Ureter (tissue), 1 donor: ENCODE measurements around the gene GLA. TPM values are rescaled to one million over a fixed set of nuclear protein-coding genes. Genes with fewer than 3 reads are reported as not detected.

Experiments
- DNase-seq: peaks from one replicate; pipeline ENCODE4 v3.0.0-alpha.2; 2020; ENCODE audit warnings: low spot score
- total RNA-seq: library from RNA; stranded (reverse); gene quantifications from one replicate; pipeline ENCODE4 v1.2.4, GENCODE V29; 2023
- donor health status: DM: yes; HTN: yes; CAD: no.

GLA gene
- total RNA-seq, 1 donor from 2014 or later: 13.7 TPM

GRCh38 chrX:101397779-101398178, 9.9 kb downstream of the GLA start:
- no peak for DNase-seq

DNA sequence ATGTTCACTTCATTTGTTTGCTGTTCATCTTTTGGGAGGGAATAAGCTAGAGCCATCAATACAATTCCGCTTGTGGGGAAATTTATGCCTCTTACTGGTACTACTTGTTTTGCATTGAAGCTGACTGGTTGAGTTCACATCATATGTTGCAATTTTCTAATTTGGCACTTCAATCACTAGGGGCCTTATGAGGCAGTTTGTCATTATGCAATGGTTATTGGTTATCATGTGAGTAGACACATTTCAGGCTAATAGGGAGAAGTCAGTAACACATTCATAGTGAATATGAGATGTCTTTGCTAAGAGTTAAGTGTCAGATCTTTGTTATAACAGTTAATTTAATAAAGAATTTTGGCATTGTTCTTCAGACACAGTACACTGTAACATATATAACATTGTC, 11.9 kb downstream of the GLA start:
- DNase-seq: no peak

DNA sequence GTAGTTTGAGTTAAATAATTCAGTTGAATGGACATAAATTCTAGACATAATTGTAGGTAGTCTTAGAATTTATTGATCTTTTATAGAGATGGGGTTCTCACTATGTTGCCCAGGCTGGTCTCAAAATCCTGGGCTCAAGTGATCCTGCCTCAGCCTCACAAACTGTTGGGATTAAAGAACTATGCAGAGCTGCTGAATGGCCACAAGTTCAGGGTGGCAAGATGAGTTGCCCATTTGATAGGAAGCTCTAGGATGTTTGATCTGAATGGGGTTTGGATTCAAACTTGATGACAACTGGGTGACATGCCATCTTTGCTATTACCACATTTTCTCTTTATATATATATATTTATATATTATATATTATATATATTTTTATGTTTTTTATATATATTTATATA, 13.4 kb downstream of the GLA start:
- DNase-seq: no peak

DNA sequence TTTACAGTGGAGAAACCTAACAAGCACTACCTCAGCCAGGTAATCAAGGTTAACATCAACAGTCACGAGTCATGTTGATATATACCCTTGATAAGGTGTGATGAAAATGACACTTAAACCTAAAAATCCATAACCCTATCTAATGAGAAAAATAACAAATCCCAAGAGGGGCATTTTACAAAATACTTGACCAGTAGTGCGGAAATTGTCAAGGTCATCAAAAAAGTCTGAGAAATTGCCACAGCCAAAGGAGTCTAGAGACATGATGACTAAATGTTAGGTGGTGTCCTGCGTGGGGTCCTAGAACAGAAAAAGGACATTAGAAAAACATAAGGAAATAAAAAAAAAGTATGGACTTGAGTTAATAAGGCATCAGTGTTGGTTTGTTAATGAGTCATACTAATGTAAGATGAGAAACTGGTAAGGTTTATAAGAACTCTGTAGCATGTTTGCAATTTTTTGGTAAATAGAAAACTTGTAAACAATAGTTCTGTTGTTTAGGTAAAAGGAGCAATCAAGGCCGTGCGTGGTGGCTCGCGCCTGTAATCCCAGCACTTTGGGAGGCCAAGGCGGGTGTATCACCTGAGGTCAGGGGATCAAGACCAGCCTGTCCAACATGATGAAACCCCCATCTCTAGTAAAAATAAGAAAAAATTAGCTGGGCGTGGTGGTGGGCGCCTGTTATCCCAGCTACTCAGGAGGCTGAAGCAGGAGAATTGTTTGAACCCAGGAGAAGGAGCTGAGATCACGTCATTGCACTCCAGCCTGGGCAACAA, 14.0 kb downstream of the GLA start:
- DNase-seq: no peak

GRCh38 chrX:101391831-101392230, 15.9 kb downstream of the GLA start:
- no peak for DNase-seq

DNA sequence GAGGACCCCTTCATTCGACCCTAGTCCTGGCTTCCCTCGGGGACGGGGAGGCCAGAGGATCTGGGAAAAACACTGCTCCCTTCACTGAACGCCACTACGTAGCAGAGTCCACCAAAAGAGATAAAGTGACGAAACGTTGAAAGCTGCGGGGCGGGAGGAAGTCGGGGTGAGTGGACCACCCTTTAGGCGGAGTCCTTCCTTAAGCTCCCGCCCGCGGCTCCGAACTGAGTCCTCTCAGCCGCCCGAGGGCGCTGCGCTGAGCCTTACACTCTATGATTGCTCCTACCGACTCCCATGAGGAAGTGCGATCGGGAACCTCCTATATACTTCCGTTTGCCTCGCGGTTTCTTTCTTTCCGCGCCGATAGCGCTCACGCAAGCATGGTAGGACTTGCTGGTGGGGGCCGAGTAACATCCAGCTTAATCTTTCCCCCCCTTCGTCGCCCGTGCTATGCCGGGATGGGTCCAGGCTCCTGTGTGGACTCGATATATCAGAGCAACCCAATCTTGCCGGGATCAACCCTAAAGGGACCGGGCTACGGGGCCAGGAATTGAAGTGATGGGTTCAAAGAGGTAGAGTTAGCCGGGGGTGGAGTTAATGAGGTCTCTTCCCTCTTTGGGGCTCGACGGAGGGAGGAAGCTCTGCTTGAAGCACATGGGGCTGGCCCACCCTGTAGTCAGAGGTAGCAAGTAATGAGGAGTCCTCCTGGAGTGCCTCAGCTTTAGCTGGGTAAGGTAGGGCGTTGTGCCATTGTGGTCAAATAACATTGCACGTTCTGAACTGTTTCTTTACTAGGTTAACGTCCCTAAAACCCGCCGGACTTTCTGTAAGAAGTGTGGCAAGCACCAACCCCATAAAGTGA, 16.8 kb downstream of the GLA start, which contains the start of gene RPL36A:
Gene RPL36A, plus strand, starts transcription at position 348 of the 862 bp plus-strand sequence. Its CDS starts 33 bp downstream, at position 381.
- peak; percentile 86 for DNase-seq

GRCh38 chrX:101388604-101389003, 19.1 kb downstream of the GLA start:
- no peak for DNase-seq

GRCh38 chrX:101386542-101386885, 21.2 kb downstream of the GLA start:
- no peak for DNase-seq

- DNase-seq: no peak
These were observed 21.8 kb downstream of the GLA start, which contains the start of gene BTK for GRCh38 chrX:101385795-101386541. BTK (minus strand) TSS chrX:101386191; CDS start chrX:101375284, 10,907 bp downstream.

GRCh38 chrX:101385026-101385684, 22.6 kb downstream of the GLA start:
- DNase-seq: no peak

GRCh38 chrX:101383679-101384205, 24.0 kb downstream of the GLA start:
- DNase-seq: no peak

DNA sequence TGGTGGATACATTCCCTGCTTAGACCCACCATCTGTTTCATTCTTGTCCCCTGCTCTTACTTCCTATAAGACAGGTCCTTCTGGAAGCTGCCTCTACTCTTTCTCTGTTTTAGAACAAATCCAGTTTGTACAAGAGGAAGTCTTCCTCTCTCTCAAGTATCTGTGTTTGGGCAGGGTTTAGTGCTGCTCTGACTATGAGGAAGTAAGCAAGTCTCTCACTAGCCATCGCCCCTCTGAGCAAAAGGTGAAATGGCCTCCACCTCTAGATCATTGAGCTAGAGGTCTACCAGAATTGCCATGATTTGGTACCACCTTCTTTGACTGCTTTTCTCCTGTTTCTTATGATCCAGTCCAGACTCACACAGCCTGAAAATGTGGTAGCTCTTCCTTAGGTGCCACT, 30.2 kb downstream of the GLA start:
- DNase-seq: no peak

DNA sequence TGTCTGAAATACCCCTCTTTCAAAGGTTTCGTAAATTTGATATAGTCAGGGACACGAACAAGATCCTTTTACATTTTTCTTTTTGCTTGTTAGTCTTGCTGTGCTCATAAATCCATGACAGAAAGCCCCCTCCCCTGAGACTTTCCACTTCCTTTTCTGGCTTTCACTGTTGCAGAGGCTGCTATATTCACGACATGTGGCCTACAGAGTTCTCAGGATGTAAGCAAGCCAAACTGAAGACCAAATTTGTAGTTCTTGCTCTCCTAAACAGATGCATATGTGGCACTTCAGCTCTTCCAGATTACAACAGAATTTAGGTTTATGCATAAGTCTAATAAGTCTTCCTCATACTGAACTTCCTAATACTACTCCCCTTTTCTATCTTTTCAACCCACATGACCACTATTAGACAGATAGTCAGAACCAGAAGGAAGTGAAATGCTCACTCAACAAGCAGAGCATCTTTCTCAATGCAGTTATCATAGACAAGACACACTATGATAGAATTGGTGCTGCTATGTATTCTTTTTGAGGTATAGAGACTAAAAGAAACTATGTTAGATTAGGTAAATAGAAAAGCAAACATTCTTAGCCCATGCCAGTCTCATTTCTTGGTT, 36.7 kb downstream of the GLA start:
- DNase-seq: no peak

DNA sequence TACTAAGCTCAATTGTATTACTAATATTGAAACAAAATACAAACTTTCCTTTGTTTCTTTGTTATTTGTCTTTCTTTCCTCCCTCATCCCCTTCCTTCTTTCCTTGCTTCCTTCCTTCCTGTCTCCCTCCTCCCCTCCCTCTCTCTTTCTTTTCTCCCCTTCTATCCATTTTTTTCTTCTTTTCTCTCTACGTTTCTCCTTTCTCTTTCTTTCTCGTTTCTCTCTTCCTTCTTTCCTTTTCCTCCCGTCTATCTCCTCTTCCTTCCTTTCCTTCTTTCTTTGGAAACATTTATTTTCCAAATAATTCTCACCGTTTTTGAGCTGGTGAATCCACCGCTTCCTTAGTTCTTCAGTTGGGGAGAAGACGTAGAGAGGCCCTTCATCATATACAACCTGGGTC, 38.0 kb downstream of the GLA start:
- no peak for DNase-seq

DNA sequence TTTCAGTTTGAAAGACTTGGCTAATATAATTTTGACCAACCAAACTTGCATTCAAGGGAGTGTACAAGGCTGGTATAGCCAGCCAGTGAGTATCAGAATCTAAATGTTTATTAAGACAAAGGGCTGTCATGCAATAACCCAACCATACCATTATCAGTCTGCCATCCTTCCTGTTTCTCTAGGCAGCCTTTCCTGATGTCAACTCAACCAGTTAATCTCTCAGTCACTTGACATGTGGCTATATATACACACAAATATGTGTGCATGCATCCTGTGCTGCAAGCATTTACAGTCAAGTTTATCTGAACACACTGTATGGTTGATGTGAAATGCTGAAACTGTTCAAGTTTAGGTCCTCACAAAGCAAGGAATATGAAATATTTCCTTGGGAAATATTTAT, 38.9 kb downstream of the GLA start:
- no peak for DNase-seq

DNA sequence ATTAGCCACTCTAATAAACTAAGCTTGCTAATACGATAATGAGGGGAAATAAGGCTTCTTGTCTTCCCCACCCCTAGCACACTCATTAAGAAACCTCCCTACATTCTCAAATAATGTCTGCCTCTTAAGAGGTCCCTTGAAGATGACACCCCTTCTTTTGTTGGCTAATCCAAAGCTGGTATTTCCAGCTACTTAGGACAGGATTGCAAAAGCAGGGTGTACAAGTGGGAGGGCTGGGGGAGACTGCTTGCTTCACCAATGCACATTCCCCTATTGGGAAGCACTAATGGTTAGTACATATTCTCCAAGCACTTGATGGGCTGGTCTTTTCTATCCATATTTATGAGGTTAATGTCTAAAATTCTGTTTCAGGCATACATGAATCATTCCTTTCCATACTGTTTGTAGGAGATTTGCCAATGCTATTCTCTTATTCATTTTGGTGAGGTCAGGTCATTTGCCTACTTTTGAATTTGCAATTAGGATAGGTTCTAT, 42.4 kb downstream of the GLA start:
- DNase-seq: no peak

DNA sequence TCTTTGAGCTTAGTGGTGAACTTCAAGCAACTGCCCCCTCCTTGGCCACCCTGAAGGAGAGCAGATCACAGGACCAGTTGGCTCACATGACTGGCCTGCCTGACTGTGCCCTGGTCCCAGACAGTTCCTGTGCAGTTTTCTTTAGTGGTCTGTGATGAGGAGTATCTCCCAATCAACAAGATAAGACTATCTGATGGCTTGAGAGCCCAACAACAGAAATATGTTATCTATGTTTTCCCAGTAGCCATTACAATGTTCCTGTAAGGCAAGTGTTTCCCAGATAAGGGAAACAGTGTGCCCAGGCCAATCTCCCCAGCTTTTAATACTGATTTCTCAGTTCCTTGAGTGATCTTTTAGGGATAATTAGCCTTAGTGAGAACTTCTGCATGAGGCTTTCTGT, 45.0 kb downstream of the GLA start:
- no peak for DNase-seq

- no peak for DNase-seq
These were observed 45.6 kb downstream of the GLA start for GRCh38 chrX:101362116-101362515.

DNA sequence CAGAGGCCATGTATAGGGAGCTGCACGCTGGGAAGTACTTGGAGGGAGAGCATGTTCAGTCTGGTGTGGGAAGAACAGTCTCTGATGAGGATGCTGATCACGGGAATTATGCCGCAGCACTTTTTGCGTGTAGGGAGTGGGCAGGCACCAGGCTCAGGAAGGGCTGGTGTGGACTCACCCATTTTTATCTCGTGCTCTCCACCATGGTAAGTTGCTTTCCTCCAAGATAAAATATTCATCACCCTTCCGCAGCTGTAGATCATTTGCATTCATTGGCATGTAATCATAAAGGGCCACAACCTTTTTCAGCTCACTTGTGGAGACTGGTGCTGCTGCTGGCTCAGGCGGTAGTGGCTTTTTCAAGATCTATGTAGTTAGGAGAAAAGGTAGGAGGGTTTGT, 47.3 kb downstream of the GLA start:
- DNase-seq: no peak

- no peak for DNase-seq
These were observed 47.8 kb downstream of the GLA start for GRCh38 chrX:101359966-101360365.
